Activated CD4-positive, CD25-positive, alpha-beta regulatory T cell (primary cell): ENCODE data around the gene DPH2.
A peak's percentile ranks its signal among the peaks of the same experiment; 100 is the strongest.

ENCODE experiments used
- DNase-seq, 4 experiments: peaks; one replicate each; lab custom pipeline; 2025; lab: John Stamatoyannopoulos, UW

DPH2 gene

GRCh38 chr1:43969746-43970466, at the start of gene DPH2:
Gene DPH2 (plus strand): TSS chr1:43970010. CDS start chr1:43970176, 166 bp downstream.
- peak; percentile 88 to 92 (median 90) for DNase-seq

GRCh38 chr1:43921022-43921421, 48.8 kb upstream of the DPH2 start:
- no peak for DNase-seq

DNA sequence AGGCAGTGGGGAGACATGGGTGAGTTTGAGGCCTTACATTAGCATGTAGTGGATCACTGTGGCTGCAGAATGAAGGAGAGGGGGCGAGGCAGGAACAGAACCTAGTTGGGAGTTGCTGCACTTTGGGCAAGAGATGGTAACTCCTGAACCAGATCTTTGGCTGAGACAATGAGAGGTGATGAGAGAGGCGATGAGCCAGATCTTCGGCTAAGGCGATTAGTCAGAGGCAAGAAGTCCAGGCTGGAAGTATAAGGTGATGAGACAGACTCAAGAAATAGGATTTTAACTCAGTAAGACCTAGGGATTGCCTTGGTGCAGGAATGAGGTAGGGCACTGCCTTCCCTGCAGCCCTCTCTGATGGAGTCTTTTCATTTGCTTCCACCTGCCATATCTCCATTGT, 45.3 kb upstream of the DPH2 start:
- no peak for DNase-seq

GRCh38 chr1:43925846-43926245, 44.0 kb upstream of the DPH2 start:
- no peak for DNase-seq

- DNase-seq, result no peak
These were observed 39.5 kb upstream of the DPH2 start for GRCh38 chr1:43930168-43930948.

- DNase-seq, result no peak
These were observed 38.9 kb upstream of the DPH2 start for GRCh38 chr1:43930949-43931275.

GRCh38 chr1:43931711-43932660, 37.8 kb upstream of the DPH2 start:
- no peak for DNase-seq

- DNase-seq, result no peak
These were observed 36.9 kb upstream of the DPH2 start for GRCh38 chr1:43932786-43933385.

GRCh38 chr1:43933386-43934100, 36.3 kb upstream of the DPH2 start, which contains the start of gene ARTN:
Gene ARTN (plus strand): TSS chr1:43933801. CDS start chr1:43935657, 1,856 bp downstream.
- DNase-seq, result no peak

DNA sequence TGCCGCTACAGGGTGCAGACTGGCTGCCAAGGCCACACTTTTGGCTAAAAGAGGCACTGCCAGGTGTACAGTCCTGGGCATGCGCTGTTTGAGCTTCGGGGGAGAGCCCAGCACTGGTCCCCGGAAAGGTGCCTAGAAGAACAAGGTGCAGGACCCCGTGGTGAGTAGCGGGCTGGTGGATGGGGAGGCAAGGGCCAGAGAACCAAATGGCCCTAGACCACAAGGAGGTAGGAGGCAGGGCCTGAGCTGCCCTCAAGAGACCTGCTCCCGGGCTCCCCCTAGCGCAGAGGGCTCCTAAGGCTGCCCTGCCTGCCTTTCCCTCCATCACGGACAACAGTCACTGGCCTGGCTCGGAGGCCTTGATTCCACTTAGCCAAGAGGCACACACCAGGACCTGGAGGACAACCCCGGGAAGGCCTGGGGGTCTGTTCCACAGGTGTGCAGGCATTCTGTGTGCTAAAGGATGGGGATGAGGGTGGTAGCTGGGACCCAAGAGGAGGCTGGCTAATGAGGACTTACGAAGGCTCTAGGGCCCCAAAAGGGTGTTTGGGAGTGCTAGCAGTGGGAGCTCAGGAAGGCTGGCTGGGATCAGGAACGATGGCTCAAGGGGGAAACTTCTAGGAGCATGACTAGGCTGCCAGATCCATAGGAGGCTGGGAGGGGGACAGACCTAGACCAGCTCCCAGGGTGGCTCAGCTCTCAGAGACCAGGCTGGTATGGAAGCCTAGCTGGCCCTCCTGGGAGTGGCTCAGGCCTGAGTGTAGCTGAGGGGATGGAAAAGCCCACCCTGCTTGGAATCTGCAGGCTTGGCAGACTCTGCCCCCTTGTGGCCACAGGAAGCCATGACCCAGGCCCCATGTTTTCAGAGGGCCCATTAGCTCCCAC, 35.5 kb upstream of the DPH2 start:
- peak; percentile 11 to 35 (median 30) for DNase-seq

GRCh38 chr1:43934986-43935324, 34.9 kb upstream of the DPH2 start:
- DNase-seq, result no peak

DNA sequence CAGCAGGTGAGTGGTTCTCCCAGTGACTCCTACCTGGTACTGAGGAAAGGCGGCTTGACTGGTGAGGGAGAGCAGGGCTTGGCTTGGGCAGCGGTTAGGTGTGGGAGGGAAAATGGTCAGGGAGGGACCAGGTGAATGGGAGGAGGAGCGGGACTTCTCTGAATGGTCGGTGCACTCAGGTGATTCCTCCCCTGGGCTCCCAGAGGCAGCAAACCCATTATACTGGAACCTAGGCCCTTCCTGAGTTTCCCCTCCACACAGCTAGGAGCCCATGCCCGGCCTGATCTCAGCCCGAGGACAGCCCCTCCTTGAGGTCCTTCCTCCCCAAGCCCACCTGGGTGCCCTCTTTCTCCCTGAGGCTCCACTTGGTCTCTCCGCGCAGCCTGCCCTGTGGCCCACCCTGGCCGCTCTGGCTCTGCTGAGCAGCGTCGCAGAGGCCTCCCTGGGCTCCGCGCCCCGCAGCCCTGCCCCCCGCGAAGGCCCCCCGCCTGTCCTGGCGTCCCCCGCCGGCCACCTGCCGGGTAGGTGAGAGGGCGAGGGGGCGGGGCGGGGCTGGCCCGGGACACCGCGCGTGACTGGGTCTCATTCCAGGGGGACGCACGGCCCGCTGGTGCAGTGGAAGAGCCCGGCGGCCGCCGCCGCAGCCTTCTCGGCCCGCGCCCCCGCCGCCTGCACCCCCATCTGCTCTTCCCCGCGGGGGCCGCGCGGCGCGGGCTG, 33.9 kb upstream of the DPH2 start:
- no peak for DNase-seq

GRCh38 chr1:43936431-43937151, 33.2 kb upstream of the DPH2 start:
- DNase-seq, result no peak

- DNase-seq, result no peak
These were observed 32.5 kb upstream of the DPH2 start for GRCh38 chr1:43937179-43937865.

DNA sequence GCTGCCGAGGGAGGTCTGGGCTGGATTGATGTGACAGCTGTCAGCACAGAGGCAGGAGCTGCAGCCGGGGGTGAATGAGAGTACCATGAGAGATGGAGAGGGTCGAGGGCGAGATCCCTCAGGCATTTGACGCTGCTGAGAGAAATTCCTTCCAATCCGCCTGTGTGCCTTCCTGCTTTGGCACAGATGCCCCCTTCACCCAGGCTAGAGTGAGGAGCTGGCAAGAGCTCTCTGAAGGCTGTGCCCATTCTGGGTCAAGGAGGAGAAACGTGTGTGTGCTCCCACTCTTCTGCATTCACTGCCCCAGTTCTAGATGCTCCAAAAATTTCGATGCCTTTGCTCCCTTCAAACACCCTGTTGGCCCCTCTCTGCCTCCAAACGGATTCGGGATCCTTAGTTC, 31.4 kb upstream of the DPH2 start:
- no peak for DNase-seq

- DNase-seq, result no peak
These were observed 30.8 kb upstream of the DPH2 start for GRCh38 chr1:43938892-43939587.

DNA sequence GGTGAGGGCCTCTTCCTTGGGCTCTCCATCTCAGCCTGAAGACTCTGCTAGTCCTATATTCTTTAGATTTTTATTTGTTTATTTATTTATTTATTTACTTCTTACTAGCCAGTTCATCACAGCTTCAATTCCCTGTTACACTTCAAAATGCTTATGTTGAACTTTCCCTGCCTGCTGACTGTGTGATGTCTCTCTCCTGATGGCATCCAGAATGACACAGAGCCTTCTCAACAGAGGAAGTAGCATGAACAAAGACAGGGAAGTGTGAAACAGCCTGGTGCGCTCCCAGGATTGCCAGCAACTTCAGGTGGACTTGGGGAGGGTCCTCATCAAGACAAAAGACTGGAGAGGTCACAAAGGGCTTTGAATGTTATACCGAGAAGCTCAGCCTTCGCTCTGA, 27.4 kb upstream of the DPH2 start:
- DNase-seq, result no peak

DNA sequence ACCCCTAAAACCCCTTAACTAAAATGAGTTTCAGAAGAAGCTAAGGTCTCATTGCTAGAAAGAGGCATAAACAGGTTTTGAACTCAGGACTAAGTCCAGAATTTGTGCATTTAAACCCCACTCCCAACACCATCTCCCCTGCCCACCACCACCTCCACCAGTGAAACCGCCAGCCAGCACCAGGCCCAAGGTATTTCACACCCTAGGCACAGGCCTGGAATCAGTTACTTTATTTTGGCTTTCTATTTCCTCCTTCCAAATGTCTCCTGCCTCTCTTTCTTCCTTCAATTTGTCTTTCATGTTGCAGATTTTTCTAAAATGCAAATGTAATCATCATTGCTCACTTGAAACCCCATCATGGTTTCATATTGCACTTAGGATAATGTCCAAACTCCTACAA, 24.9 kb upstream of the DPH2 start:
- DNase-seq, result no peak
